Stimulated activated CD8-positive, alpha-beta memory T cell treated with anti-CD3 and anti-CD28 coated beads, Interleukin-7, amount 100 ng/mL, for 4 hours (primary cell): ENCODE results near the gene KRT81.
"Not testable (repeated sequence)": the region's sequence is repeated elsewhere in the genome, so short reads cannot be mapped to it uniquely, and the experiment has no call there.

Experiments
- DNase-seq, 2 donors: peaks; one replicate each; pipeline ENCODE4 v3.0.0-alpha.2; 2020; ENCODE audit warnings: low read depth in 2 of 2

The KRT81 gene

DNA sequence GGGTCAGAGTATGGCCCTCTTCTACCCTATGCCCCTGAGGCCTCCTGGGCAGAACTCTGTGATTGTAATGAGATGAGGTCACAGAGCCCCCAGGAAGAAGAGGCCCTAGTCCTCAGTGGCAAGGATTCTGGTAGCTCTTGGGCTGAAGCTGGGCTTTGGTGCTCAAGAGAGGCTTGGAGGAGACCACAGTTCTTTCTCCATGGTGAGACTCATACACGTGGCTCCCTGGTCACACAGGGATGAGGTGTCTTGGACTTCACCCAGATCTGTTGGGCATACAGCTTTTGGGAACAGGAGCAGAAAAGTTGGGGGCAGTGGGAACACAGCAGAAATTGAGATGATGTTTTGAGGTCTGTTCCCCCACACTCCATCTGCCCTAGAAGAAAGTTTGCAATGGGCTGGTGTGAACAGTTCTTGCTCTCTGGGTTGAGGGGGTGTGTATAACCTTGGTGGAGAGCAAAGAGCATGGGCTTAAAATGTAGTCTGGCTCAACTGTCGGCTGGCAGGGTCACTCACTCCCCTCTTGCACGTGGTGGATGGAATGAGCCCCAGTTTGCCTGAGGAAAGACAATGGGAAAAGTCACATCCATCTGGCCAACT lies 16.7 kb downstream of the KRT81 start, which contains the start of gene KRT86:
TSS of gene KRT86 (plus strand) at position 125 of the 600 bp plus-strand sequence. CDS start 27,272 bp downstream, outside the sequence.
- no peak for DNase-seq

- DNase-seq, result no peak
Observed at GRCh38 chr12:52271158-52271557, 20.2 kb downstream of the KRT81 start.

- DNase-seq, result no peak
Observed at GRCh38 chr12:52270541-52271070, 20.7 kb downstream of the KRT81 start.

DNA sequence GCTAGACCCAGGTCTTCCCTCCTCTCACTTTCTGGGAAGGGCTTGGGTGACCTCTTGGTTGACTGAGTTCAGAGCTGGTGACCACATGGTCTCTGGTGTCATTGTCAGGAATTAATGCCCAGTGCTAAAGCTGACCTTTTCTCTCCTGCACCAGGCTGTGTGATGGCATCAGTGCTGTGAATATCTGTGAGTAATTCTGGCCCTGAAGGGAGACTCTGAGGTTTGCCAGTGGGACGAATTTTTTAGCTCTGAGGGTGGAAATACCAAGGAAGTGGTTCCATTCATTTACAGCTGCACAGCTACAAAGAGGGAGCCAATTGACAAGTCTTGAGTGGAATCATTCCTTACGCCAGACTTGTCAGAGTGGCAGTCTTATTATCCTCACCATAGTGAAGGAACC lies 23.1 kb downstream of the KRT81 start:
- DNase-seq, result no peak

GRCh38 chr12:52267699-52268098 lies 23.6 kb downstream of the KRT81 start:
- DNase-seq, result no peak

DNA sequence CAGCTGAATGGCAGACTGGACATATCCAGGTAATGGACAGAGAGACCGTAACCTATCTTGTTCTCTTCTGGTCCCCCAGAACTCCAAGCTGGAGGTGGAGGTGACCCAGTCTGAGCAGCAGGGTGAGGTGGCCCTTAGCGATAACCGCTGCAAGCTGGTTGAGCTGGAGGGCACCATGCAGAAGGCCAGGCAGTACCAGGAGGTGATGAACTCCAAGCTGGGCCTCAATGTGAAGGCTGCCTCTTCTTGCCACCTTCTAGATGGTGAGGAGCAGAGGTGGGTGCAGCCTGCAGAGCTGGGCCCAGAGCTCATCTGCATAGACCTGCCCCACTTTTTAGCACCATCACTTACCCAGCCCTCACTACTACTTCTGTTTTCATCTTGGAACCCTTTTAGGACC lies 24.1 kb downstream of the KRT81 start:
- no peak for DNase-seq

- no peak for DNase-seq
Observed at GRCh38 chr12:52266514-52266913, 24.8 kb downstream of the KRT81 start.

DNA sequence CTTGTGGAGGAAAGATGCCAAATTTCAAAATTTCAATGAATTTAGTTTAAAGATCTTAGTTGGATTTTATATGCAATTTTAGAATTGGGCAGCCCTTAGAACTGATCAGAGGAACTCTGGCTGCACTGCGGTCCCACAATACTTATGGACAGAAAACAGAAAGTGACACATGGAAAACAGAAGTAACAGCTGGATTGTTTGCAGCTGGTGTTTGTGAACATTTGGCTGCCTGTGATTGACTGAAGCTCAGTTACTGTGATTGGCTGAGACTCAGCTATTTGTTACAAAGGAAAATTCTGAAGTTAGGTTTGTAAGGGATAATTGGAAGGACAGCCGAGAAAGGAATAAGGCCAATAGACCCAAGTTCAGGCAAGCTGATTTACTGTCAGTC lies 26.9 kb downstream of the KRT81 start:
- no peak for DNase-seq

- no peak for DNase-seq
Observed at GRCh38 chr12:52263761-52264434, 27.4 kb downstream of the KRT81 start.

DNA sequence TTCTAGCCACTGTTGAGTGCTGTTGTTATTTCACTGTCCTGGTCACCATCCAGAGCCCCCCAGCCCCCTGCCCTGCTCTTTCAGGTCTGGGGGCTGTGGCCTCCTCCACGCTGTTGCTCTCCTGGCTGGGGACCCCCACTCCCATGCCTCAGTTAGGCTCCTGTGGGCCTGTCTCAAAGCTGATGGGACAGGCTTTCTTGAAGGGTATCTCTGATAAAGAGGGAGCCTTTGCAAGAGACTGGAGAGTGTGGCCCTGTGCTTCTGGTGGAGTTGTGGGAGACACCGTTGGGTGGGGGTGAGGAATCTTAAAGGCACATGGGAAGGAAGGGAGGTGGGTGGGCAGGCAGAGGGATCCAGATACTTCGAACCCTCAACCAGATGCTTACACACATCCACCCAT lies 29.0 kb downstream of the KRT81 start:
- DNase-seq, result no peak

- DNase-seq, result no peak
Observed at GRCh38 chr12:52261208-52261484, 30.2 kb downstream of the KRT81 start.

GRCh38 chr12:52260361-52261207 lies 30.8 kb downstream of the KRT81 start:
- no peak for DNase-seq

GRCh38 chr12:52259657-52260243 lies 31.6 kb downstream of the KRT81 start:
- no peak for DNase-seq

- DNase-seq, result no peak
Observed at GRCh38 chr12:52258335-52258901, 32.9 kb downstream of the KRT81 start.

DNA sequence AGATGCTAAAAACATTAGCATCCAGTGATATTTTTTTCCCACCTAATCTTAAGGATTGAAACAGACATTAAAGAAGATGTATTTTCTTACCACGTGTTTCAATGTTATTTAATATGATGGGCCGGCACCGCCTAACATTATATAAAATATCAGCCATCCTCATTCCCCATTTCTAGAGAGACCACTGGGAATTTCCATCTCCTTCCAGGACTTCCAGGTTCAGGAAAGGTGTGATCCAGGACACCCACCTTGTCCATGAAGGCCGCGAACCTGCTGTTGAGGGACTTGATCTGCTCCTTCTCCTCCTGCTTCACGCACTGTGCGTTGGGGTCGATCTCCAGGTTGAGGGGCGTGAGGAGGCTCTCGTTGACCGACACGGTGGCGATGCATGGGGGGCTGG lies 33.4 kb downstream of the KRT81 start:
- not testable (repeated sequence) for DNase-seq

DNA sequence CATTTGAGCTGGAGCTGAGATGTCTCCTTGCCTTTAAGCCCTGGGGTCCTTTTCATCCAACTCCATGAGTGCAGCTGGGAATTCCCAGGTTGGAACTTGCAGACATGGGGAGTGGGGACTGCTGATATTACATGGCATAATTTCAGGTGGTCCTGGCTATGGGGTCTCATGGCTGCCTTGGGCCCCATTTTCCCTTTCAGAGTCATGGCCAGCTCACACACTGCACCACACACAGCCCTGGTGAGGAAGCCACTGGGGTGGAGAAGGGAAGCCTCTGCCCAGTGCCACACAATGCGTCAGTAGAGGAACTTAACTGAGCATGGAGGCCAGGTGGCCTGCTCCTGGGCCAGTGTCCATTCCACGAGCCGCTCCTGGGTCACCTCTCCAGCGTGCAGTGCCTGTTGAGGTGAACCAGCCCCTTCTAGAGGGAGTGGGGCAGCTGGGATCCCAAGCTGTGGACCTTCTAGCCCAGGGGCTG lies 34.2 kb downstream of the KRT81 start:
- no peak for DNase-seq

- DNase-seq, result no peak
Observed at GRCh38 chr12:52256584-52256935, 34.8 kb downstream of the KRT81 start.

DNA sequence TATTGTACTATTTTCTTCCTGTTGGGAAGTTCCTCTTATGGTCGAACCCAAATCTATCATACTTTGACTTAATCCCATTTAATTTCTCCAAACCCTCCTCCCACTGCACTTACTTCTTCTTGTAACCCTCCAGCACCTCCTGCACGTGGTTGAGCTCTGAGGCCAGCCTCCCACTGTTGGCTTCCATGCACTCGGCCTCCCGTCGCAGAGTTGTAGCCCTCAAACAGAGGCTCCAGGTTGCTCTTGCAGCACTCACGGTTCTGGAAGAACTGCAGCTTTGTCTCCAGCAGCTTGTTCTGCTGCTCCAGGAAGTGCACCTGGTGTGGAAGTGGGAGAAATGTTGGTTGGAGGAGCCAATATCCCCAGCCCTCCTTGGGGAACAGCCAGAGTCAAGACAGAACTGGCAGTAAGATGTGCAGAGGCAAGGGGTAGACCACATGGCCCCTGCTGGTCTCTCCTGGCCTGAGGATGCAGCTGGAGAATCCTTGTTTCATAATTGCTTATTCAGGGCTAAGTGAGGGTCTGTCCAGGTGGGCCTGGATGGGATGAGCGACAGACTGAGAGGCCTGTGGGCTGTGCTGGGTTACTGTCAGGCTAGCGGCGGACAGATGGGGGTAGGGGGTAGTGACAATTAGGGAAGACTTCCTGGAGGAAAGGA lies 35.3 kb downstream of the KRT81 start:
- no peak for DNase-seq

GRCh38 chr12:52254965-52255751 lies 36.2 kb downstream of the KRT81 start:
- no peak for DNase-seq

- DNase-seq, result no peak
Observed at GRCh38 chr12:52254180-52254964, 37.0 kb downstream of the KRT81 start.
